GM23338 (cell line): ENCODE measurements around the gene EDAR. TPM values are rescaled to one million over a fixed set of nuclear protein-coding genes. Genes with fewer than 3 reads are reported as not detected.

ENCODE experiments used
- ATAC-seq: fragments of 200-7000 bp; cut with Tn5 transposase; 3 replicates; pipeline ENCODE4 v1.9.1; 2020
- DNase-seq: peaks from one replicate; pipeline ENCODE4 v3.0.0-alpha.2; 2015; ENCODE audit warnings: low spot score
- H2AFZ ChIP-seq: fragments of 200-600 bp; sonication (generic); 2 replicates; pipeline ENCODE4 v1.8.0; 2016; ENCODE audit warnings: antibody characterized with exemption, mild to moderate bottlenecking, moderate library complexity
- H3F3A ChIP-seq: fragments of 200-600 bp; sonication (generic); replicated peaks from 2 replicates; pipeline ENCODE4 v1.8.0; 2017; ENCODE audit warnings: antibody characterized with exemption, mixed run types, low read depth
- H3K27ac ChIP-seq: fragments of 200-600 bp; sonication (generic); 2 replicates; pipeline ENCODE4 v1.6.1; 2016; ENCODE audit warnings: low read depth
- H3K27me3 ChIP-seq: fragments of 200-600 bp; sonication (generic); 2 replicates; pipeline ENCODE4 v1.8.0; 2016; ENCODE audit warnings: mild to moderate bottlenecking, mixed run types, moderate library complexity; ENCODE audit not compliant: insufficient read depth
- H3K36me3 ChIP-seq: fragments of 200-600 bp; sonication (generic); 2 replicates; pipeline ENCODE4 v1.8.0; 2016; ENCODE audit warnings: mild to moderate bottlenecking; ENCODE audit not compliant: insufficient read depth
- H3K4me1 ChIP-seq: fragments of 200-600 bp; sonication (generic); 2 replicates; pipeline ENCODE4 v1.8.0; 2016; ENCODE audit warnings: mild to moderate bottlenecking, moderate library complexity; ENCODE audit not compliant: insufficient read depth
- H3K4me2 ChIP-seq: fragments of 200-600 bp; sonication (generic); 2 replicates; pipeline ENCODE4 v1.7.1; 2017; ENCODE audit warnings: mixed run types
- H3K4me3 ChIP-seq: fragments of 200-600 bp; sonication (generic); 2 replicates; pipeline ENCODE4 v1.6.1; 2016; ENCODE audit warnings: mixed run types
- H3K79me2 ChIP-seq: fragments of 200-600 bp; sonication (generic); replicated peaks from 2 replicates; pipeline ENCODE4 v1.8.0; 2017; ENCODE audit warnings: mild to moderate bottlenecking; ENCODE audit not compliant: insufficient read depth
- H3K9me2 ChIP-seq: fragments of 200-600 bp; sonication (generic); 2 replicates; pipeline ENCODE4 v1.8.0; 2017; ENCODE audit not compliant: insufficient read depth
- H4K20me1 ChIP-seq: fragments of 200-600 bp; sonication (generic); replicated peaks from 2 replicates; pipeline ENCODE4 v1.8.0; 2017; ENCODE audit warnings: mild to moderate bottlenecking; ENCODE audit not compliant: insufficient read depth
- H3K27ac Mint-ChIP-seq: 2 replicates; pipeline ENCODE4 v1.8.0; 2020; ENCODE audit warnings: inconsistent platforms, mild to moderate bottlenecking, moderate library complexity, mixed read lengths
- H3K27me3 Mint-ChIP-seq: 3 replicates; pipeline ENCODE4 v1.8.0; 2022; ENCODE audit warnings: low read depth, mild to moderate bottlenecking, moderate library complexity, mixed read lengths, inconsistent platforms; ENCODE audit not compliant: insufficient read depth, poor library complexity
- H3K36me3 Mint-ChIP-seq: 3 replicates; pipeline ENCODE4 v1.8.0; 2021; ENCODE audit warnings: low read depth, mild to moderate bottlenecking, inconsistent platforms, moderate library complexity, mixed read lengths
- H3K4me1 Mint-ChIP-seq: 3 replicates; pipeline ENCODE4 v1.8.0; 2020; ENCODE audit warnings: mild to moderate bottlenecking, inconsistent platforms, mixed read lengths
- H3K4me3 Mint-ChIP-seq: 3 replicates; pipeline ENCODE4 v1.8.0; 2021; ENCODE audit warnings: moderate library complexity, mild to moderate bottlenecking, inconsistent platforms, mixed read lengths
- H3K9me3 Mint-ChIP-seq: 3 replicates; pipeline ENCODE4 v1.8.0; 2020; ENCODE audit warnings: moderate library complexity, mild to moderate bottlenecking, inconsistent platforms, mixed read lengths
- CREB1 ChIP-seq: fragments of 250-450 bp; sonication (Bioruptor Pico); IDR thresholded peaks from 2 replicates; pipeline ENCODE4 v1.5.0; 2020; ENCODE audit warnings: low read depth, mild to moderate bottlenecking, moderate library complexity
- ETS1 ChIP-seq: IDR thresholded peaks from 2 replicates; pipeline ENCODE4 v1.6.1; 2016; ENCODE audit warnings: antibody characterized with exemption
- EZH2 ChIP-seq: fragments of 200-600 bp; sonication (generic); IDR thresholded peaks from one replicate; pipeline ENCODE4 v1.8.0; 2017; ENCODE audit warnings: antibody characterized with exemption, mild to moderate bottlenecking, low read depth; ENCODE audit not compliant: unreplicated experiment
- EZH2phosphoT487 ChIP-seq: fragments of 200-600 bp; sonication (generic); IDR thresholded peaks from one replicate; pipeline ENCODE4 v1.8.1; 2018; ENCODE audit warnings: antibody characterized with exemption; ENCODE audit not compliant: unreplicated experiment
- JUNB ChIP-seq: IDR thresholded peaks from one replicate; pipeline ENCODE4 v1.6.1; 2016; ENCODE audit warnings: antibody characterized with exemption; ENCODE audit not compliant: unreplicated experiment
- NANOG ChIP-seq: IDR thresholded peaks from 2 replicates; pipeline ENCODE4 v1.6.1; 2016; ENCODE audit warnings: antibody characterized with exemption, borderline replicate concordance
- POLR2AphosphoS5 ChIP-seq: IDR thresholded peaks from 2 replicates; pipeline ENCODE4 v1.6.1; 2016; ENCODE audit warnings: antibody characterized with exemption, low read depth
- REST ChIP-seq: IDR thresholded peaks from one replicate; pipeline ENCODE4 v1.6.1; 2018; ENCODE audit warnings: antibody characterized with exemption; ENCODE audit not compliant: unreplicated experiment
- STAT1 ChIP-seq: IDR thresholded peaks from one replicate; pipeline ENCODE4 v1.6.1; 2016; ENCODE audit warnings: antibody characterized with exemption; ENCODE audit not compliant: unreplicated experiment
- ZNF114 ChIP-seq: fragments of 250-450 bp; sonication (Bioruptor Pico); IDR thresholded peaks from 2 replicates; pipeline ENCODE4 v1.5.0; 2020; ENCODE audit warnings: mild to moderate bottlenecking, moderate library complexity
- ZNF331 ChIP-seq: fragments of 250-450 bp; sonication (Bioruptor Pico); IDR thresholded peaks from 2 replicates; pipeline ENCODE4 v1.5.0; 2020; ENCODE audit warnings: low read depth, mild to moderate bottlenecking, moderate library complexity
- ZNF462 ChIP-seq: fragments of 250-450 bp; sonication (Bioruptor Pico); IDR thresholded peaks from 2 replicates; pipeline ENCODE4 v1.5.0; 2020; ENCODE audit warnings: mild to moderate bottlenecking, moderate library complexity
- polyA plus RNA-seq: library from polyadenylated mRNA; unstranded; fragments of >200 nt; fragmentation: Nextera tagmentation; extraction: Ambion mirVana; gene quantifications from 2 replicates; pipeline ENCODE4 v1.2.1, GENCODE V29; 2016
- total RNA-seq: library from RNA; depleted of rRNA; stranded (reverse); fragments of >200 nt; shearing (Covaris generic); gene quantifications from 2 replicates; pipeline ENCODE4 v1.2.3, GENCODE V29; 2014
- TF ChIP-seq, protein P1 (sequence below), 2 experiments: fragments of 200-600 bp in 1 of 2; sonication (generic) in 1 of 2; conservative IDR thresholded peaks; 2 replicates each; pipeline versions ENCODE4 v1.5.1 to v1.6.1; 2016 to 2017; ENCODE audit warnings: antibody characterized with exemption in 2 of 2, low read depth in 2 of 2, mild to moderate bottlenecking in 2 of 2, moderate library complexity in 1 of 2

The EDAR gene
- total and polyA plus RNA-seq, 2 experiments from 2014 or later = not detected

DNA sequence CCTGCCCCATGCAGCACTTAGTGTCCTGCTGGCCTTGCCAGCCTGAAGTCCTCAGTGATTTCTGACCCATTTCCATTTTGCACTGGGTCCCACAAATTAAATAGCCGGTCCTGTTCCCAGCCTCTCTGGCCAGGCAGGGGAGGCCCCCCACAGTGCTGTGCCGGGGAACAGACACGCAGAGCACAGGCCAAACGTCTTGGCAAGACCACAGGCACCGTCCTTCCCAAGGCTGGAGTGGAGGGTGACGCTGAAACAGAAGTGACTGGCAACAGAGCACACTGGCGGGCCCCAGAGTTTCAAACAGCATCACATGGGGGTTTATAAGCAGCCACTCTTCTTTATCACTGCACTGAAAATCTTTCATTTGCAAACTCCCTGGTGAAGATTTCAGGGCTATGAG is 52.2 kb downstream of the EDAR start:
- H3K27ac Mint-ChIP-seq = no peak overlapping the region
- peaks cover 4% of the 10 kb centered on the region for H3K27me3 Mint-ChIP-seq
- no peak for TF ChIP-seq JUNB
- TF ChIP-seq REST = no peak
- no peak for TF ChIP-seq ZNF114 (CRISPR knock-in tag)
- no peak for TF ChIP-seq STAT1
- no peak for TF ChIP-seq CREB1 (CRISPR knock-in tag)
- no peak for TF ChIP-seq NANOG
- no peak for TF ChIP-seq EZH2
- no peak for TF ChIP-seq EZH2phosphoT487
- no peak for TF ChIP-seq ZNF462 (CRISPR knock-in tag)
- TF ChIP-seq ETS1 = no peak
- TF ChIP-seq, protein P1, sequence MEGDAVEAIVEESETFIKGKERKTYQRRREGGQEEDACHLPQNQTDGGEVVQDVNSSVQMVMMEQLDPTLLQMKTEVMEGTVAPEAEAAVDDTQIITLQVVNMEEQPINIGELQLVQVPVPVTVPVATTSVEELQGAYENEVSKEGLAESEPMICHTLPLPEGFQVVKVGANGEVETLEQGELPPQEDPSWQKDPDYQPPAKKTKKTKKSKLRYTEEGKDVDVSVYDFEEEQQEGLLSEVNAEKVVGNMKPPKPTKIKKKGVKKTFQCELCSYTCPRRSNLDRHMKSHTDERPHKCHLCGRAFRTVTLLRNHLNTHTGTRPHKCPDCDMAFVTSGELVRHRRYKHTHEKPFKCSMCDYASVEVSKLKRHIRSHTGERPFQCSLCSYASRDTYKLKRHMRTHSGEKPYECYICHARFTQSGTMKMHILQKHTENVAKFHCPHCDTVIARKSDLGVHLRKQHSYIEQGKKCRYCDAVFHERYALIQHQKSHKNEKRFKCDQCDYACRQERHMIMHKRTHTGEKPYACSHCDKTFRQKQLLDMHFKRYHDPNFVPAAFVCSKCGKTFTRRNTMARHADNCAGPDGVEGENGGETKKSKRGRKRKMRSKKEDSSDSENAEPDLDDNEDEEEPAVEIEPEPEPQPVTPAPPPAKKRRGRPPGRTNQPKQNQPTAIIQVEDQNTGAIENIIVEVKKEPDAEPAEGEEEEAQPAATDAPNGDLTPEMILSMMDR (conservative IDR thresholded peaks at IDR 0.05; ENCODE audit: low read depth in 2 of 2) = no peak
- no peak for TF ChIP-seq ZNF331 (CRISPR knock-in tag)
- no peak for TF ChIP-seq POLR2AphosphoS5
- H3K79me2 ChIP-seq = no peaks in the 10 kb centered on the region
- no peak overlapping the region for H2AFZ ChIP-seq
- DNase-seq (no peak), ATAC-seq (no peak)
- no peaks in the 10 kb centered on the region for H3K36me3 ChIP-seq
- H3K27me3 ChIP-seq = no peaks in the 10 kb centered on the region
- no peak overlapping the region for H3K4me3 Mint-ChIP-seq
- no peaks in the 10 kb centered on the region for H4K20me1 ChIP-seq
- H3K36me3 Mint-ChIP-seq = no peaks in the 10 kb centered on the region
- peaks cover 33% of the 10 kb centered on the region for H3K4me1 Mint-ChIP-seq
- no peak overlapping the region for H3K27ac ChIP-seq
- no peak overlapping the region for H3K4me3 ChIP-seq
- no peaks in the 10 kb centered on the region for H3K9me2 ChIP-seq
- no peaks in the 10 kb centered on the region for H3F3A ChIP-seq
- H3K4me1 ChIP-seq = no peaks in the 10 kb centered on the region; the same call in 1 of the 2 replicates
- H3K9me3 Mint-ChIP-seq = no peaks in the 10 kb centered on the region
- H3K4me2 ChIP-seq = no peak overlapping the region
